Measurements from ENCODE around the gene ETFA.

DNA sequence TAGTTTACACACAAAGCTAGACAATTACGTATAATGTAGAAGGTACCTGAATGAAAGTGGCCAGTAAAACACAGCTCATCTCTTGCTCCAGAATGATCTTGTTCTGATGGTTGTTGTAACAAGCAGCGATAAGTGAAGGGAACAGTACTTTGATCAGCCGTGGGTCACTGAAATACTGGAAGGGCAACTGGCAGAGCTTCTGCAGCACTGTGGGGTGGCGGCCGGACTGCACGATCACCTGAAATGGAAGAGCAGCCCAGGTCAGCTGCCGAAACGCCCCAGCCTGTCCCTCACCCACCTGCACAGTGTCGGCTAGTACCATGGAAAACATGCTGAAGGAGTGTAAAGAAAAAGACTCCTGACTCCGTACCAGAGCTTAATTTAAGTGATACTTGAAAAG lies 42.6 kb upstream of the ETFA start:
- TF ChIP-seq, protein P1, sequence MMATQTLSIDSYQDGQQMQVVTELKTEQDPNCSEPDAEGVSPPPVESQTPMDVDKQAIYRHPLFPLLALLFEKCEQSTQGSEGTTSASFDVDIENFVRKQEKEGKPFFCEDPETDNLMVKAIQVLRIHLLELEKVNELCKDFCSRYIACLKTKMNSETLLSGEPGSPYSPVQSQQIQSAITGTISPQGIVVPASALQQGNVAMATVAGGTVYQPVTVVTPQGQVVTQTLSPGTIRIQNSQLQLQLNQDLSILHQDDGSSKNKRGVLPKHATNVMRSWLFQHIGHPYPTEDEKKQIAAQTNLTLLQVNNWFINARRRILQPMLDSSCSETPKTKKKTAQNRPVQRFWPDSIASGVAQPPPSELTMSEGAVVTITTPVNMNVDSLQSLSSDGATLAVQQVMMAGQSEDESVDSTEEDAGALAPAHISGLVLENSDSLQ (IDR thresholded peaks at IDR 0.05): no peak
- TF ChIP-seq L3MBTL2 (conservative IDR thresholded peaks at IDR 0.05) (no peak), FOXK2 (IDR thresholded peaks at IDR 0.05) (no peak)
